Mesothelial cell of epicardium (in vitro differentiated cells): ENCODE measurements around the gene MYO1C. TPM values are rescaled to one million over a fixed set of nuclear protein-coding genes. Genes with fewer than 3 reads are reported as not detected.

Source experiments
- DNase-seq, 2 experiments: peaks; one replicate each; pipeline ENCODE4 v3.0.0; 2021; ENCODE audit warnings: low spot score in 2 of 2; ENCODE audit not compliant: unreplicated experiment in 2 of 2
- H3K27ac Mint-ChIP-seq: 2 replicates; pipeline ENCODE4 v1.8.0; 2021; ENCODE audit warnings: mixed read lengths
- H3K27me3 Mint-ChIP-seq: 2 replicates; pipeline ENCODE4 v1.8.0; 2021; ENCODE audit warnings: low read depth, mixed read lengths
- H3K36me3 Mint-ChIP-seq: 2 replicates; pipeline ENCODE4 v1.8.0; 2021; ENCODE audit warnings: mixed read lengths
- H3K4me1 Mint-ChIP-seq: 2 replicates; pipeline ENCODE4 v1.8.0; 2021; ENCODE audit warnings: mixed read lengths
- H3K4me3 Mint-ChIP-seq: 2 replicates; pipeline ENCODE4 v1.8.0; 2021; ENCODE audit warnings: mild to moderate bottlenecking, moderate library complexity, mixed read lengths
- H3K9me3 Mint-ChIP-seq: 2 replicates; pipeline ENCODE4 v1.8.0; 2021; ENCODE audit warnings: mixed read lengths
- CTCF ChIP-seq: fragments of 200-600 bp; sonication (generic); IDR thresholded peaks from one replicate; pipeline ENCODE4 v1.5.0; 2021; ENCODE audit warnings: antibody characterized with exemption; ENCODE audit not compliant: unreplicated experiment
- total RNA-seq: library from RNA; stranded (reverse); gene quantifications from 3 replicates; pipeline ENCODE4 v1.2.1, GENCODE V29; 2021

MYO1C gene
- total RNA-seq, 1 donor from 2014 or later = 149 TPM

GRCh38 chr17:1504866-1505265 lies 12.4 kb upstream of the MYO1C start:
- Mint-ChIP-seq H3K9me3 (no peaks in the 10 kb centered on the region), H3K27me3 (no peaks in the 10 kb centered on the region), H3K36me3 (peaks cover 5% of the 10 kb centered on the region), H3K4me3 (no peak overlapping the region), H3K27ac (no peak overlapping the region), H3K4me1 (no peaks in the 10 kb centered on the region)
- no peak for DNase-seq
- TF ChIP-seq CTCF = no peak

GRCh38 chr17:1503699-1504098 lies 11.2 kb upstream of the MYO1C start:
- Mint-ChIP-seq H3K36me3 (peaks cover 5% of the 10 kb centered on the region), H3K27ac (no peak overlapping the region), H3K4me3 (no peak overlapping the region), H3K27me3 (no peaks in the 10 kb centered on the region), H3K9me3 (no peaks in the 10 kb centered on the region), H3K4me1 (no peaks in the 10 kb centered on the region)
- no peak for TF ChIP-seq CTCF
- DNase-seq = no peak

GRCh38 chr17:1498869-1499268 lies 6.4 kb upstream of the MYO1C start:
- no peak overlapping the region for H3K4me3 Mint-ChIP-seq
- H3K36me3 Mint-ChIP-seq = no peaks in the 10 kb centered on the region
- no peak for TF ChIP-seq CTCF
- no peaks in the 10 kb centered on the region for H3K4me1 Mint-ChIP-seq
- H3K27ac Mint-ChIP-seq = no peak overlapping the region
- H3K9me3 Mint-ChIP-seq = no peaks in the 10 kb centered on the region
- no peaks in the 10 kb centered on the region for H3K27me3 Mint-ChIP-seq
- no peak for DNase-seq

- no peaks in the 10 kb centered on the region for H3K36me3 Mint-ChIP-seq
- H3K27ac Mint-ChIP-seq = no peak overlapping the region
- H3K4me1 Mint-ChIP-seq = peaks cover 3% of the 10 kb centered on the region
- H3K27me3 Mint-ChIP-seq = no peaks in the 10 kb centered on the region
- H3K4me3 Mint-ChIP-seq = no peak overlapping the region
- no peak for DNase-seq
- no peak for TF ChIP-seq CTCF
- no peaks in the 10 kb centered on the region for H3K9me3 Mint-ChIP-seq
These were observed 5.7 kb upstream of the MYO1C start for GRCh38 chr17:1498233-1498632.

GRCh38 chr17:1497831-1498230 lies 5.3 kb upstream of the MYO1C start:
- Mint-ChIP-seq H3K27me3 (no peaks in the 10 kb centered on the region), H3K27ac (no peak overlapping the region), H3K9me3 (no peaks in the 10 kb centered on the region), H3K36me3 (no peaks in the 10 kb centered on the region), H3K4me1 (peaks cover 5% of the 10 kb centered on the region), H3K4me3 (no peak overlapping the region)
- DNase-seq = no peak
- no peak for TF ChIP-seq CTCF

GRCh38 chr17:1496869-1497268 lies 4.4 kb upstream of the MYO1C start:
- Mint-ChIP-seq H3K4me1 (peaks cover 11% of the 10 kb centered on the region), H3K9me3 (no peaks in the 10 kb centered on the region), H3K27me3 (peaks cover 1% of the 10 kb centered on the region), H3K4me3 (no peak overlapping the region), H3K27ac (no peak overlapping the region), H3K36me3 (no peaks in the 10 kb centered on the region)
- DNase-seq = no peak
- TF ChIP-seq CTCF = no peak
